DND-41 (cell line): Measurements from ENCODE around the gene TMCC2.

Experiments
- ATAC-seq: fragments of 200-7000 bp; cut with Tn5 transposase; 3 replicates; pipeline ENCODE4 v1.9.1; 2021; ENCODE audit warnings: low read depth; ENCODE audit not compliant: insufficient read depth
- DNase-seq: peaks from one replicate; pipeline ENCODE4 v3.0.0-alpha.2; 2020
- H2AFZ ChIP-seq: 2 replicates; pipeline ENCODE4 v1.6.0; 2012; ENCODE audit warnings: low read depth, low read length
- H3K27ac ChIP-seq: 2 replicates; pipeline ENCODE4 v1.5.1; 2012; ENCODE audit warnings: low read length, inconsistent platforms
- H3K27me3 ChIP-seq: fragments of 200-600 bp; sonication (generic); 2 replicates; pipeline ENCODE4 v1.6.0; 2012; ENCODE audit warnings: low read length, mild to moderate bottlenecking, inconsistent platforms; ENCODE audit not compliant: insufficient read depth, poor library complexity
- H3K36me3 ChIP-seq: 2 replicates; pipeline ENCODE4 v1.5.1; 2012; ENCODE audit warnings: low read length, inconsistent platforms; ENCODE audit not compliant: insufficient read depth
- H3K4me1 ChIP-seq: 2 replicates; pipeline ENCODE4 v1.5.1; 2012; ENCODE audit warnings: mild to moderate bottlenecking, low read length; ENCODE audit not compliant: insufficient read depth
- H3K4me2 ChIP-seq: 2 replicates; pipeline ENCODE4 v1.6.0; 2012; ENCODE audit warnings: mild to moderate bottlenecking, moderate library complexity, low read length, inconsistent platforms; ENCODE audit not compliant: insufficient read depth
- H3K4me3 ChIP-seq, 2 experiments: fragments of 200-600 bp in 1 of 2; shearing (Covaris generic) in 1 of 2; 2 replicates each; pipeline ENCODE4 v1.5.1; 2012 to 2016; ENCODE audit warnings: inconsistent platforms in 2 of 2, low read length in 2 of 2, mild to moderate bottlenecking in 2 of 2, low read depth in 1 of 2, moderate library complexity in 1 of 2
- H3K79me2 ChIP-seq: 2 replicates; pipeline ENCODE4 v1.6.0; 2012; ENCODE audit warnings: low read length, inconsistent platforms; ENCODE audit not compliant: insufficient read depth
- H3K9ac ChIP-seq: 2 replicates; pipeline ENCODE4 v1.6.0; 2012; ENCODE audit warnings: low read depth, mild to moderate bottlenecking, inconsistent platforms, low read length, moderate library complexity
- H3K9me3 ChIP-seq: 2 replicates; pipeline ENCODE4 v1.5.1; 2012; ENCODE audit warnings: low read length, moderate library complexity, mild to moderate bottlenecking, inconsistent platforms; ENCODE audit not compliant: insufficient read depth, severe bottlenecking
- H4K20me1 ChIP-seq: 2 replicates; pipeline ENCODE4 v1.6.0; 2012; ENCODE audit warnings: low read length; ENCODE audit not compliant: insufficient read depth
- EZH2 ChIP-seq: IDR thresholded peaks from 3 replicates; pipeline ENCODE4 v1.6.1; 2012; ENCODE audit warnings: borderline replicate concordance, low read depth, mild to moderate bottlenecking, moderate library complexity, low read length, inconsistent platforms; ENCODE audit not compliant: severe bottlenecking
- TF ChIP-seq, protein P1 (sequence below): IDR thresholded peaks from 2 replicates; pipeline ENCODE4 v1.5.1; 2012; ENCODE audit warnings: borderline replicate concordance, low read length, moderate library complexity, mild to moderate bottlenecking; ENCODE audit not compliant: poor library complexity, severe bottlenecking; ENCODE audit errors: extremely low read depth

Gene TMCC2

DNA sequence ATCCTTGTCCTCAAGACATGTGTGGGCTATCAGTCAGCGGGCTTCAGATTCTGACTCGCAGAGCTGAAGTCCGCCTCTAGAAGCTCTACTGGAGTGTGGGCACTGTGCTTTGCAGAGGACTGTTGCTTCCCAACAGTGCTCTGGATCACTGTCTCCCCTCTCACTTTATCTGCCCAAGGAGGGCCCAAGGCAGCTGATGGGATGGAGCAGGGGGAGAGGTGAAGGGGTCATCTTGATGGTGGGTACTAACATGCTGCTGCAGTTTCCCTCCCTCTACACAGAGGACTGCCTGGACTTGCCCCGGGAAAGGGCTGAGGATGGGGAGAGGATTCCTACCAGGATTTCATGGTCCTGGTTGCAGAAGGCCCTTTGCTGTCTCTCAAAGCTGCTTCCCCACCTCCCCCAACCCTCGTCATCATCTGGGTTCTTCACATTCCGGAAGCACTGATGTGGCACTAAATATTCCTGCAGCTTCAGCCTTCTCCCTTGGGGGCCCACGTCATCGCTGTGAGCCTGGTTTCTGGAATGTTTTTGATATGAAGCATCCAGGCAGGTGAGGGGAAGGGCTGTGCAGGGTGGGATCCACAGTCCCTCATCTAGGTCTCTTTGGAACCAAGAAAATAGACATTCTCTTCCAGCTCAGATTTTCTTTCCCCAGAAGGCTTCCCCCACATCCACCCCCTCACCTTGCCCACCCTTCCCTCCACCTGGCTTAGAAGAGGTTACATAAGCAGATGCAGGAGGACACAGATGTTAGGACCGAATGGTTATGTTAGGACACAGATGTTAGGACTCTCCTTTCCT lies 70.6 kb downstream of the TMCC2 start:
- TF ChIP-seq EZH2, result no peak
- TF ChIP-seq, protein P1, sequence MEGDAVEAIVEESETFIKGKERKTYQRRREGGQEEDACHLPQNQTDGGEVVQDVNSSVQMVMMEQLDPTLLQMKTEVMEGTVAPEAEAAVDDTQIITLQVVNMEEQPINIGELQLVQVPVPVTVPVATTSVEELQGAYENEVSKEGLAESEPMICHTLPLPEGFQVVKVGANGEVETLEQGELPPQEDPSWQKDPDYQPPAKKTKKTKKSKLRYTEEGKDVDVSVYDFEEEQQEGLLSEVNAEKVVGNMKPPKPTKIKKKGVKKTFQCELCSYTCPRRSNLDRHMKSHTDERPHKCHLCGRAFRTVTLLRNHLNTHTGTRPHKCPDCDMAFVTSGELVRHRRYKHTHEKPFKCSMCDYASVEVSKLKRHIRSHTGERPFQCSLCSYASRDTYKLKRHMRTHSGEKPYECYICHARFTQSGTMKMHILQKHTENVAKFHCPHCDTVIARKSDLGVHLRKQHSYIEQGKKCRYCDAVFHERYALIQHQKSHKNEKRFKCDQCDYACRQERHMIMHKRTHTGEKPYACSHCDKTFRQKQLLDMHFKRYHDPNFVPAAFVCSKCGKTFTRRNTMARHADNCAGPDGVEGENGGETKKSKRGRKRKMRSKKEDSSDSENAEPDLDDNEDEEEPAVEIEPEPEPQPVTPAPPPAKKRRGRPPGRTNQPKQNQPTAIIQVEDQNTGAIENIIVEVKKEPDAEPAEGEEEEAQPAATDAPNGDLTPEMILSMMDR, result no peak
- no peaks in the 10 kb centered on the region for H3K9me3 ChIP-seq
- H3K4me1 ChIP-seq, result no peaks in the 10 kb centered on the region
- peaks cover 16% of the 10 kb centered on the region for H4K20me1 ChIP-seq
- no peak overlapping the region for H3K4me2 ChIP-seq
- no peaks in the 10 kb centered on the region for H3K79me2 ChIP-seq
- no peak overlapping the region for H3K4me3 ChIP-seq
- H3K27me3 ChIP-seq, result peaks cover 33% of the 10 kb centered on the region
- no peak overlapping the region for H2AFZ ChIP-seq
- DNase-seq (no peak), ATAC-seq (no peak)
- H3K27ac ChIP-seq, result no peak overlapping the region
- no peak overlapping the region for H3K9ac ChIP-seq
- no peaks in the 10 kb centered on the region for H3K36me3 ChIP-seq

DNA sequence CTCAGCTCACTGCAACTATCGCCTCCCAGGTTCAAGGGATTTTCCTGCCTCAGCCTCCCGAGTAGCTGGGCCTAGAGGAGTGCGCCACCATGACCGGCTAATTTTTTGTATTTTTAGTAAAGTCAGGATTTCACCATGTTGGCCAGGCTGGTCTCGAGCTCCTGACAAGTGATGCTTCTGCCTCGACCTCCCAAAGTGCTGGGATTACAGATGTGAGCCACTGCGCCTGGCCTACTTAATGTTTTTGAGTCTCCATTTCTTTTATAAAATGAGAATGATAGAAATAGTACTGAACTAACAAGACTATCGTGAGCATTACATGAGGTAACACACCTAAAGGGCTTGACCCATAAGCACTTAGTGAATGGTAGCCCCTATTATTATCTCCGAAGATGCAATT lies 72.4 kb downstream of the TMCC2 start:
- Histone ChIP-seq H3K4me3 (no peak overlapping the region), H3K4me1 (no peaks in the 10 kb centered on the region), H3K36me3 (no peaks in the 10 kb centered on the region), H3K79me2 (no peaks in the 10 kb centered on the region), H3K4me2 (no peak overlapping the region), H3K9me3 (no peaks in the 10 kb centered on the region), H2AFZ (no peak overlapping the region), H3K27me3 (peaks cover 22% of the 10 kb centered on the region), H4K20me1 (peaks cover 12% of the 10 kb centered on the region; the same call in 1 of the 2 replicates), H3K27ac (no peak overlapping the region), H3K9ac (no peak overlapping the region)
- DNase-seq (no peak), ATAC-seq (no peak)
- TF ChIP-seq EZH2, result no peak
- TF ChIP-seq, protein P1, result no peak

DNA sequence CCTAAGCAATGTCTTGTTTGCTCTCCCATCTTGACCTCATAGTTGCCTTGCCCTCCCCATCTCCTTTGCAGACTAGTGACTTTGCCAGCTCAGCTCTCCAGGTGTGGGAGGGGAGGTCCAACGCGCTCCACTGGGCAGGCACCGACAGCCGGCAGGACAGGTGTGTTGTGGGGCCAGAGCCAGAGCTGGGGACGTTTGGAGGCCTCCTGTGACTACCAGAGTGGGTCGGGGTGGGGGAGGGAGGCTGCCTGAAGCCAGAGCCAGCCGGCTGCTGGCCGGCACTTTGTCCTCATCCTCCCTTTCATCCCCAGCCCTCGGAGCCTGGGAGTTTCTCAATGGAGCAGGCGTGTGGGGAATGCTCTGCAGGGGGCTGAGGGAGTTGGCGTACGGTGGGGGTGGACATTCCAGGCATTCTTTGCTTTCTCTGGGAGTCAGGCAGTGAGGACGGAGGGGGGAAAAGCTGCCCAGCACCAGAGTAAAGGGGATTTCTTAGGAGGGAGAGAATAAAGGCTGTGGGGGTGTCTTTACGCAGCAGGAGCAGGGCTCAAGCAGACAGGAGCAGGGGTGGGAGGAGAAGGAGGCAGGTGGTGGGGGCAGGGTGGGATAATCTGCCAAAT lies 73.6 kb downstream of the TMCC2 start:
- H3K4me1 ChIP-seq, result no peaks in the 10 kb centered on the region
- no peak overlapping the region for H3K9ac ChIP-seq

More for the DNA sequence above, 73.6 kb downstream of the TMCC2 start:
- Histone ChIP-seq H3K36me3 (no peaks in the 10 kb centered on the region), H3K4me2 (no peak overlapping the region), H3K27me3 (peaks cover 14% of the 10 kb centered on the region), H3K9me3 (no peaks in the 10 kb centered on the region), H2AFZ (no peak overlapping the region), H3K4me3 (no peak overlapping the region), H4K20me1 (peaks cover 10% of the 10 kb centered on the region), H3K79me2 (no peaks in the 10 kb centered on the region), H3K27ac (no peak overlapping the region)
- ATAC-seq (no peak), DNase-seq (no peak)
- no peak for TF ChIP-seq EZH2
- TF ChIP-seq, protein P1, result no peak
